ENCODE data around the gene GID4. TPM values are rescaled to one million over a fixed set of nuclear protein-coding genes. Genes with fewer than 3 reads are reported as not detected.

Gene GID4
- total and polyA plus RNA-seq, 9 of the 15 experiments (the other 6 are each of a cell fraction or from before 2014, with no cell fraction given) = 1.2 to 6.4 (median 3.7) TPM

- TF ChIP-seq, protein P1, sequence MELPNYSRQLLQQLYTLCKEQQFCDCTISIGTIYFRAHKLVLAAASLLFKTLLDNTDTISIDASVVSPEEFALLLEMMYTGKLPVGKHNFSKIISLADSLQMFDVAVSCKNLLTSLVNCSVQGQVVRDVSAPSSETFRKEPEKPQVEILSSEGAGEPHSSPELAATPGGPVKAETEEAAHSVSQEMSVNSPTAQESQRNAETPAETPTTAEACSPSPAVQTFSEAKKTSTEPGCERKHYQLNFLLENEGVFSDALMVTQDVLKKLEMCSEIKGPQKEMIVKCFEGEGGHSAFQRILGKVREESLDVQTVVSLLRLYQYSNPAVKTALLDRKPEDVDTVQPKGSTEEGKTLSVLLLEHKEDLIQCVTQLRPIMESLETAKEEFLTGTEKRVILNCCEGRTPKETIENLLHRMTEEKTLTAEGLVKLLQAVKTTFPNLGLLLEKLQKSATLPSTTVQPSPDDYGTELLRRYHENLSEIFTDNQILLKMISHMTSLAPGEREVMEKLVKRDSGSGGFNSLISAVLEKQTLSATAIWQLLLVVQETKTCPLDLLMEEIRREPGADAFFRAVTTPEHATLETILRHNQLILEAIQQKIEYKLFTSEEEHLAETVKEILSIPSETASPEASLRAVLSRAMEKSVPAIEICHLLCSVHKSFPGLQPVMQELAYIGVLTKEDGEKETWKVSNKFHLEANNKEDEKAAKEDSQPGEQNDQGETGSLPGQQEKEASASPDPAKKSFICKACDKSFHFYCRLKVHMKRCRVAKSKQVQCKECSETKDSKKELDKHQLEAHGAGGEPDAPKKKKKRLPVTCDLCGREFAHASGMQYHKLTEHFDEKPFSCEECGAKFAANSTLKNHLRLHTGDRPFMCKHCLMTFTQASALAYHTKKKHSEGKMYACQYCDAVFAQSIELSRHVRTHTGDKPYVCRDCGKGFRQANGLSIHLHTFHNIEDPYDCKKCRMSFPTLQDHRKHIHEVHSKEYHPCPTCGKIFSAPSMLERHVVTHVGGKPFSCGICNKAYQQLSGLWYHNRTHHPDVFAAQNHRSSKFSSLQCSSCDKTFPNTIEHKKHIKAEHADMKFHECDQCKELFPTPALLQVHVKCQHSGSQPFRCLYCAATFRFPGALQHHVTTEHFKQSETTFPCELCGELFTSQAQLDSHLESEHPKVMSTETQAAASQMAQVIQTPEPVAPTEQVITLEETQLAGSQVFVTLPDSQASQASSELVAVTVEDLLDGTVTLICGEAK (IDR thresholded peaks at IDR 0.05) = no peak
- TF ChIP-seq, protein P1 (CRISPR knock-in tag; IDR thresholded peaks at IDR 0.05) = no peak
- TF ChIP-seq E2F5 (CRISPR knock-in tag; IDR thresholded peaks at IDR 0.05) = no peak
- no peak for TF ChIP-seq TRIM28 (IDR thresholded peaks at IDR 0.05)
- no peak for TF ChIP-seq TCF7 (IDR thresholded peaks at IDR 0.05; ENCODE audit: borderline replicate concordance)
- TF ChIP-seq ZNF311 (CRISPR knock-in tag; IDR thresholded peaks at IDR 0.05) = no peak
- peak; percentile 57; the same call in 1 of the 2 replicates for TF ChIP-seq NFE2 (IDR thresholded peaks at IDR 0.05; ENCODE audit: low read depth)
- peak; percentile 46; the same call in 1 of the 2 replicates for TF ChIP-seq PHB2 (IDR thresholded peaks at IDR 0.05; ENCODE audit: low read depth)
- TF ChIP-seq SRSF1 (IDR thresholded peaks at IDR 0.05; ENCODE audit: low read depth, low read length) = no peak
- TF ChIP-seq, protein P2, sequence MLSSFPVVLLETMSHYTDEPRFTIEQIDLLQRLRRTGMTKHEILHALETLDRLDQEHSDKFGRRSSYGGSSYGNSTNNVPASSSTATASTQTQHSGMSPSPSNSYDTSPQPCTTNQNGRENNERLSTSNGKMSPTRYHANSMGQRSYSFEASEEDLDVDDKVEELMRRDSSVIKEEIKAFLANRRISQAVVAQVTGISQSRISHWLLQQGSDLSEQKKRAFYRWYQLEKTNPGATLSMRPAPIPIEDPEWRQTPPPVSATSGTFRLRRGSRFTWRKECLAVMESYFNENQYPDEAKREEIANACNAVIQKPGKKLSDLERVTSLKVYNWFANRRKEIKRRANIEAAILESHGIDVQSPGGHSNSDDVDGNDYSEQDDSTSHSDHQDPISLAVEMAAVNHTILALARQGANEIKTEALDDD (IDR thresholded peaks at IDR 0.05) = no peak
- no peak for TF ChIP-seq RBM15 (IDR thresholded peaks at IDR 0.05; ENCODE audit: insufficient read depth, low read length)
- no peak for TF ChIP-seq DDX20 (tag; IDR thresholded peaks at IDR 0.05; ENCODE audit: low read depth)
- peak; percentile 54; the same call in 1 of the 2 replicates for TF ChIP-seq KLF16 (IDR thresholded peaks at IDR 0.05)
- no peak for TF ChIP-seq SP1 (CRISPR knock-in tag; IDR thresholded peaks at IDR 0.05)
- no peak for TF ChIP-seq MECOM (CRISPR knock-in tag; IDR thresholded peaks at IDR 0.05)
- TF ChIP-seq NR4A1 (CRISPR knock-in tag; IDR thresholded peaks at IDR 0.05) = no peak
- no peak for TF ChIP-seq NR4A1 (tag; IDR thresholded peaks at IDR 0.05)
- TF ChIP-seq MTA2 (IDR thresholded peaks at IDR 0.05; ENCODE audit: low read depth) = peak; percentile 61
- TF ChIP-seq CREB1 (IDR thresholded peaks at IDR 0.05) = no peak
- TF ChIP-seq CREB1 (CRISPR knock-in tag; IDR thresholded peaks at IDR 0.05) = no peak
Observed at GRCh38 chr17:18035704-18036103, 3.5 kb upstream of the GID4 start (continued).
